Measurements from ENCODE around the gene MARK3. TPM values are rescaled to one million over a fixed set of nuclear protein-coding genes. Genes with fewer than 3 reads are reported as not detected.
A peak's percentile ranks its signal among the peaks of the same experiment; 100 is the strongest.

MARK3 gene
- total and polyA plus RNA-seq, 2 of the 13 experiments (the other 11 are each of a cell fraction or from before 2014, with no cell fraction given) = 47.7 to 56.6 TPM

DNA sequence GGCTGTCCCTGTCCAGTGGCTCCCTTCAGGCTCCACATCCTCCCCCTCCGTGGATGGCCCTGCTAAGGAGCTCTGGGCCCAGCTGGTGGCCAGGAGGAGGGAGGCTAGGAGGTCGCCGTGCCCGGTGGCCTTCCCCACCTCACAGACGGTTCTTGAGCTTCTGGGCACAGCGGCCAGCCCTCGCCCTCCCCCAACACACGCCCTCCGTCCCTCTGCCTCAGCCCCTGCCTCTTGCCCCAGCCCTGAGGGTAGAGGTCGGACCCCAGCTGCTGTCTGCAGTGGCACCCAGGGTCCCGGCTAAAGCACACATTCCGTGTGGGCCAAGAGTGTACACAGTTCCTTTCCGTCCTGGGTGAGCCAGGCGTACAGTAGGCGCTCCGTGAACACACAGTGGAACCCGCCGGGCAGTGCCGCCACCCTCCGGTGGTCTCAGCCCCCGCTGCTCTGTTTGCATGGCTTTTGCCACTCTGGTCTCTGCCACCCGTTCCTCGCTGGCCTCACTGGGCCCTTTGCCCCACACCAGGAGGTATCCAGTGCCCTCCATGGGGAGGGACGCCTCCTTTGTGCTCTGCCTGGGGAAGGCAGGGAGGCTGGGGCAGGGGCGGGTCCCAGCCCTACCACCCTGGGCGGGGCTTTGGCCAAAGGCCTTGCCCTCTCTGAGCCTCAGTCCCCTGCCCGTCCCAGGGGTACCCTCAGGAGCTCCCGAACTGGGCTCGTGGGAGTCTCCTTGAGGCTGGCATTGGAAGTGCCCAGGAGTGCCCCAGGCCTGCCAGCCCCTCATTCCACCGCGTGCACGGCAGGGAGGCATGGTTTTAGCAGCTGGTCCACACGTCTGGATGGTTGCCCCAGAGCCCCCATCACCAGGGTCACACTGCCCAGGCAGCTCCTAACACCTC, 156.7 kb downstream of the MARK3 start (continued):
- TF ChIP-seq ZFP37 (CRISPR knock-in tag; IDR thresholded peaks at IDR 0.05; ENCODE audit: borderline replicate concordance) (no peak), ERF (CRISPR knock-in tag; IDR thresholded peaks at IDR 0.05) (0 out of 2 replicates have a peak, but pooled peaks have one; percentile 2), HIVEP1 (CRISPR knock-in tag; IDR thresholded peaks at IDR 0.05) (no peak), SPEN (CRISPR knock-in tag; IDR thresholded peaks at IDR 0.05; ENCODE audit: low read depth) (peak; percentile 36; the same call in 1 of the 2 replicates), AGO2 (optimal IDR thresholded peaks at IDR 0.05; ENCODE audit: low read depth, low read length) (peak; percentile 52), HOXA3 (CRISPR knock-in tag; IDR thresholded peaks at IDR 0.05) (no peak), SAP130 (CRISPR knock-in tag; IDR thresholded peaks at IDR 0.05; ENCODE audit: low read depth) (no peak), KLF16 (CRISPR knock-in tag; IDR thresholded peaks at IDR 0.05) (no peak), ZNF678 (CRISPR knock-in tag; IDR thresholded peaks at IDR 0.05) (no peak), PAF1 (CRISPR knock-in tag; IDR thresholded peaks at IDR 0.05) (no peak), ZBTB34 (CRISPR knock-in tag; IDR thresholded peaks at IDR 0.05) (no peak), TARDBP (CRISPR knock-in tag; IDR thresholded peaks at IDR 0.05) (no peak), ZNF496 (CRISPR knock-in tag; IDR thresholded peaks at IDR 0.05; ENCODE audit: insufficient replicate concordance) (no peak), XBP1 (CRISPR knock-in tag; IDR thresholded peaks at IDR 0.05) (no peak), HNF4G (IDR thresholded peaks at IDR 0.05; ENCODE audit: borderline replicate concordance, low read depth, low read length) (no peak), HNF4G (CRISPR knock-in tag; IDR thresholded peaks at IDR 0.05; ENCODE audit: borderline replicate concordance, low read depth) (no peak), AKAP8 (CRISPR knock-in tag; IDR thresholded peaks at IDR 0.05) (peak; percentile 43; the same call in 1 of the 2 replicates), EZH2 (conservative IDR thresholded peaks at IDR 0.05; ENCODE audit: low read depth, low read length) (no peak), NFE2 (CRISPR knock-in tag; IDR thresholded peaks at IDR 0.05) (no peak)
- TF ChIP-seq, protein P1, sequence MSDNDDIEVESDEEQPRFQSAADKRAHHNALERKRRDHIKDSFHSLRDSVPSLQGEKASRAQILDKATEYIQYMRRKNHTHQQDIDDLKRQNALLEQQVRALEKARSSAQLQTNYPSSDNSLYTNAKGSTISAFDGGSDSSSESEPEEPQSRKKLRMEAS (IDR thresholded peaks at IDR 0.05) = no peak
- TF ChIP-seq, protein P2, sequence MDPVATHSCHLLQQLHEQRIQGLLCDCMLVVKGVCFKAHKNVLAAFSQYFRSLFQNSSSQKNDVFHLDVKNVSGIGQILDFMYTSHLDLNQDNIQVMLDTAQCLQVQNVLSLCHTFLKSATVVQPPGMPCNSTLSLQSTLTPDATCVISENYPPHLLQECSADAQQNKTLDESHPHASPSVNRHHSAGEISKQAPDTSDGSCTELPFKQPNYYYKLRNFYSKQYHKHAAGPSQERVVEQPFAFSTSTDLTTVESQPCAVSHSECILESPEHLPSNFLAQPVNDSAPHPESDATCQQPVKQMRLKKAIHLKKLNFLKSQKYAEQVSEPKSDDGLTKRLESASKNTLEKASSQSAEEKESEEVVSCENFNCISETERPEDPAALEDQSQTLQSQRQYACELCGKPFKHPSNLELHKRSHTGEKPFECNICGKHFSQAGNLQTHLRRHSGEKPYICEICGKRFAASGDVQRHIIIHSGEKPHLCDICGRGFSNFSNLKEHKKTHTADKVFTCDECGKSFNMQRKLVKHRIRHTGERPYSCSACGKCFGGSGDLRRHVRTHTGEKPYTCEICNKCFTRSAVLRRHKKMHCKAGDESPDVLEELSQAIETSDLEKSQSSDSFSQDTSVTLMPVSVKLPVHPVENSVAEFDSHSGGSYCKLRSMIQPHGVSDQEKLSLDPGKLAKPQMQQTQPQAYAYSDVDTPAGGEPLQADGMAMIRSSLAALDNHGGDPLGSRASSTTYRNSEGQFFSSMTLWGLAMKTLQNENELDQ (CRISPR knock-in tag; IDR thresholded peaks at IDR 0.05; ENCODE audit: borderline replicate concordance) = no peak
- TF ChIP-seq, protein P3, sequence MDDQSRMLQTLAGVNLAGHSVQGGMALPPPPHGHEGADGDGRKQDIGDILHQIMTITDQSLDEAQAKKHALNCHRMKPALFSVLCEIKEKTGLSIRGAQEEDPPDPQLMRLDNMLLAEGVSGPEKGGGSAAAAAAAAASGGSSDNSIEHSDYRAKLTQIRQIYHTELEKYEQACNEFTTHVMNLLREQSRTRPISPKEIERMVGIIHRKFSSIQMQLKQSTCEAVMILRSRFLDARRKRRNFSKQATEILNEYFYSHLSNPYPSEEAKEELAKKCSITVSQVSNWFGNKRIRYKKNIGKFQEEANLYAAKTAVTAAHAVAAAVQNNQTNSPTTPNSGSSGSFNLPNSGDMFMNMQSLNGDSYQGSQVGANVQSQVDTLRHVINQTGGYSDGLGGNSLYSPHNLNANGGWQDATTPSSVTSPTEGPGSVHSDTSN (CRISPR knock-in tag; IDR thresholded peaks at IDR 0.05; ENCODE audit: borderline replicate concordance) = no peak
- TF ChIP-seq, protein P4, sequence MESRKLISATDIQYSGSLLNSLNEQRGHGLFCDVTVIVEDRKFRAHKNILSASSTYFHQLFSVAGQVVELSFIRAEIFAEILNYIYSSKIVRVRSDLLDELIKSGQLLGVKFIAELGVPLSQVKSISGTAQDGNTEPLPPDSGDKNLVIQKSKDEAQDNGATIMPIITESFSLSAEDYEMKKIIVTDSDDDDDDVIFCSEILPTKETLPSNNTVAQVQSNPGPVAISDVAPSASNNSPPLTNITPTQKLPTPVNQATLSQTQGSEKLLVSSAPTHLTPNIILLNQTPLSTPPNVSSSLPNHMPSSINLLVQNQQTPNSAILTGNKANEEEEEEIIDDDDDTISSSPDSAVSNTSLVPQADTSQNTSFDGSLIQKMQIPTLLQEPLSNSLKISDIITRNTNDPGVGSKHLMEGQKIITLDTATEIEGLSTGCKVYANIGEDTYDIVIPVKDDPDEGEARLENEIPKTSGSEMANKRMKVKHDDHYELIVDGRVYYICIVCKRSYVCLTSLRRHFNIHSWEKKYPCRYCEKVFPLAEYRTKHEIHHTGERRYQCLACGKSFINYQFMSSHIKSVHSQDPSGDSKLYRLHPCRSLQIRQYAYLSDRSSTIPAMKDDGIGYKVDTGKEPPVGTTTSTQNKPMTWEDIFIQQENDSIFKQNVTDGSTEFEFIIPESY (CRISPR knock-in tag; IDR thresholded peaks at IDR 0.05) = 0 out of 2 replicates have a peak, but pooled peaks have one; percentile 23
